Keratinocyte (primary cell): Measurements from ENCODE around the gene ALKBH2.
"Not testable (repeated sequence)": the region's sequence is repeated elsewhere in the genome, so short reads cannot be mapped to it uniquely, and the experiment has no call there.

Source experiments
- EZH2 ChIP-seq: IDR thresholded peaks from one replicate; pipeline ENCODE4 v1.6.1; 2012; ENCODE audit warnings: inconsistent platforms, mild to moderate bottlenecking, low read length, moderate library complexity
- TF ChIP-seq, protein P1 (sequence below), 3 experiments: IDR thresholded peaks in 1 of 3; conservative IDR thresholded peaks in 1 of 3; optimal IDR thresholded peaks in 1 of 3; 2 replicates in 2 of 3; 3 replicates in 1 of 3; pipeline versions ENCODE3 to v1.5.1; 2011; ENCODE audit warnings: low read length in 3 of 3, mild to moderate bottlenecking in 3 of 3, moderate library complexity in 2 of 3, control low read depth in 1 of 3, inconsistent platforms in 1 of 3; ENCODE audit not compliant: insufficient read depth in 2 of 3; ENCODE audit errors: extremely low read depth in 1 of 3

DNA sequence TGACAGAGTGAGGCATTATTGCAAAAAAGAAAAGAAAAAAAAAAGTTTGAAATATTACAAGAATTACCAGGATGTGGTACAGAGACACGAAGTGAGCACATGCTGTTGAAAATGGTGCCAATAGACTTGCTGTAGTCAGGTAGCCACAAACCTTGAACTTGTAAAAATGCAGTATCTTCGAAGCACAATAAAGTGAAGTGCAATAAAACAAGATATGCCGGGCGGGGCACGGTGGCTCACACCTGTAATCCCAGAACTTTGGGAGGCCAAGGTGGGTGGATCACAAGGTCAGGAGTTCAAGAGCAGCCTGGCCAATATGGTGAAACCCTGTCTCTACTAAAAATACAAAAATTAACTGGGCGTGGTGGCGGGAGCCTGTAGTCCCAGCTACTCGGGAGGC, 43.5 kb downstream of the ALKBH2 start:
- TF ChIP-seq, protein P1, sequence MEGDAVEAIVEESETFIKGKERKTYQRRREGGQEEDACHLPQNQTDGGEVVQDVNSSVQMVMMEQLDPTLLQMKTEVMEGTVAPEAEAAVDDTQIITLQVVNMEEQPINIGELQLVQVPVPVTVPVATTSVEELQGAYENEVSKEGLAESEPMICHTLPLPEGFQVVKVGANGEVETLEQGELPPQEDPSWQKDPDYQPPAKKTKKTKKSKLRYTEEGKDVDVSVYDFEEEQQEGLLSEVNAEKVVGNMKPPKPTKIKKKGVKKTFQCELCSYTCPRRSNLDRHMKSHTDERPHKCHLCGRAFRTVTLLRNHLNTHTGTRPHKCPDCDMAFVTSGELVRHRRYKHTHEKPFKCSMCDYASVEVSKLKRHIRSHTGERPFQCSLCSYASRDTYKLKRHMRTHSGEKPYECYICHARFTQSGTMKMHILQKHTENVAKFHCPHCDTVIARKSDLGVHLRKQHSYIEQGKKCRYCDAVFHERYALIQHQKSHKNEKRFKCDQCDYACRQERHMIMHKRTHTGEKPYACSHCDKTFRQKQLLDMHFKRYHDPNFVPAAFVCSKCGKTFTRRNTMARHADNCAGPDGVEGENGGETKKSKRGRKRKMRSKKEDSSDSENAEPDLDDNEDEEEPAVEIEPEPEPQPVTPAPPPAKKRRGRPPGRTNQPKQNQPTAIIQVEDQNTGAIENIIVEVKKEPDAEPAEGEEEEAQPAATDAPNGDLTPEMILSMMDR (optimal IDR thresholded peaks at IDR 0.05 in 1 of 3, IDR thresholded peaks at IDR 0.05 in 1 of 3, conservative IDR thresholded peaks at IDR 0.05 in 1 of 3; ENCODE audit: extremely low read depth in 1 of 3, insufficient read depth in 2 of 3, low read length in 3 of 3) = not testable (repeated sequence)
- not testable (repeated sequence) for TF ChIP-seq EZH2
